Tibial artery (tissue), 4 donors: ENCODE results near the gene GABRG3.

Source experiments
- DNase-seq, 2 donors: peaks; one replicate each; pipeline ENCODE4 v3.0.0-alpha.2; 2019
- H3K27ac ChIP-seq, 2 donors: fragments of 200-600 bp; sonication (generic) in 1 of 2; 1 replicate in 1 of 2; 2 replicates in 1 of 2; pipeline ENCODE4 v1.5.1; 2018 to 2019; ENCODE audit warnings: mild to moderate bottlenecking in 1 of 2
- H3K27me3 ChIP-seq, 2 donors: fragments of 200-600 bp; sonication (generic) in 1 of 2; one replicate each; pipeline versions ENCODE4 v1.5.1 to v1.6.0; 2016 to 2019
- H3K36me3 ChIP-seq, 3 donors: fragments of 200-600 bp; sonication (generic) in 2 of 3; one replicate each; pipeline ENCODE4 v1.5.1; 2016 to 2019; ENCODE audit warnings: mild to moderate bottlenecking in 2 of 3
- H3K4me1 ChIP-seq, 4 donors: fragments of 200-600 bp; sonication (generic) in 2 of 4; 1 replicate in 3 of 4; 2 replicates in 1 of 4; pipeline ENCODE4 v1.5.1; 2016 to 2019
- H3K4me3 ChIP-seq, 2 donors: fragments of 200-600 bp; sonication (generic) in 1 of 2; 1 replicate in 1 of 2; 2 replicates in 1 of 2; pipeline ENCODE4 v1.5.1; 2018 to 2019; ENCODE audit warnings: mild to moderate bottlenecking in 2 of 2
- H3K9me3 ChIP-seq, 3 donors: fragments of 200-600 bp; sonication (generic) in 1 of 3; one replicate each; pipeline ENCODE4 v1.5.1; 2016 to 2019
- intact Hi-C: fragments of 100-400 bp; cut with DNase I; formaldehyde crosslinking; loops from one replicate; pipeline ENCODE4 v1.15.0; 2023; ENCODE audit warnings: low total_unique reads
- TF ChIP-seq, protein P1 (sequence below), 2 experiments: fragments of 200-600 bp in 1 of 2; fragments of 450-650 bp in 1 of 2; IDR thresholded peaks; one replicate each; pipeline ENCODE4 v1.5.1; 2017 to 2019; ENCODE audit warnings: antibody characterized with exemption in 2 of 2, mild to moderate bottlenecking in 1 of 2, moderate library complexity in 1 of 2

Gene GABRG3

GRCh38 chr15:27461181-27461580 is 490.2 kb downstream of the GABRG3 start:
- Histone ChIP-seq H3K4me1 (no peaks in the 10 kb centered on the region), H3K27me3 (no peaks in the 10 kb centered on the region), H3K27ac (no peak overlapping the region), H3K4me3 (no peak overlapping the region), H3K36me3 (no peaks in the 10 kb centered on the region), H3K9me3 (no peaks in the 10 kb centered on the region)
- intact Hi-C loops, result no loop called here
- no peak for DNase-seq
- TF ChIP-seq, protein P1, sequence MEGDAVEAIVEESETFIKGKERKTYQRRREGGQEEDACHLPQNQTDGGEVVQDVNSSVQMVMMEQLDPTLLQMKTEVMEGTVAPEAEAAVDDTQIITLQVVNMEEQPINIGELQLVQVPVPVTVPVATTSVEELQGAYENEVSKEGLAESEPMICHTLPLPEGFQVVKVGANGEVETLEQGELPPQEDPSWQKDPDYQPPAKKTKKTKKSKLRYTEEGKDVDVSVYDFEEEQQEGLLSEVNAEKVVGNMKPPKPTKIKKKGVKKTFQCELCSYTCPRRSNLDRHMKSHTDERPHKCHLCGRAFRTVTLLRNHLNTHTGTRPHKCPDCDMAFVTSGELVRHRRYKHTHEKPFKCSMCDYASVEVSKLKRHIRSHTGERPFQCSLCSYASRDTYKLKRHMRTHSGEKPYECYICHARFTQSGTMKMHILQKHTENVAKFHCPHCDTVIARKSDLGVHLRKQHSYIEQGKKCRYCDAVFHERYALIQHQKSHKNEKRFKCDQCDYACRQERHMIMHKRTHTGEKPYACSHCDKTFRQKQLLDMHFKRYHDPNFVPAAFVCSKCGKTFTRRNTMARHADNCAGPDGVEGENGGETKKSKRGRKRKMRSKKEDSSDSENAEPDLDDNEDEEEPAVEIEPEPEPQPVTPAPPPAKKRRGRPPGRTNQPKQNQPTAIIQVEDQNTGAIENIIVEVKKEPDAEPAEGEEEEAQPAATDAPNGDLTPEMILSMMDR (IDR thresholded peaks at IDR 0.05), result no peak

DNA sequence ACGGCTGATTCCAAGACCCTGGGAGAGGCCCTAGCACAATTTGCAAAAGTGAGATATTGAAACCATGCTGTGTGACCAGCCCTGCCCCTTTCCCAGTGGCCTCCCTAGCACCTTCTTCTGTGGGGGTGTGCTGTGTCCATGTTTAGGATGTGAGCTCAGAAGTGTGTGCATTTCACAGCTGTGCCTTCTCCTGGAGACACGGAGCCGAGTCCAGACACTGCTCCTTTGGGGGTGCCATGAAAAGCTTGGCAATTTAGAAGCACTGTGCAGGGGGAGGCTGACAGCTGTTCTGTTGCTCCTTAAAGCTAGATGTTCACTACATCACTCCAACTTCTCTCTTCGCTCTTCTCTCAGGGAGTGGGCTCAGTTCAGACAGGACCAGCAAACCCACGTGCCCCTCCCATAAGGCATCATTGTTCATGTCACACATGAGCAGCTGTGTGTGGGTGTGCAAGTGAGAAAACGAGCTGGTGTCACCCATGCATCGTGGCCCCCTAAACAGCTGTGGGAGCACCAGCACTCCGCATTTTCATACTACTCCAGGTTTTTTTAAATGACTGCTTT is 492.6 kb downstream of the GABRG3 start:
- DNase-seq, result no peak
- no peaks in the 10 kb centered on the region for H3K9me3 ChIP-seq
- H3K27ac ChIP-seq, result no peak overlapping the region
- no peaks in the 10 kb centered on the region for H3K4me1 ChIP-seq
- no peaks in the 10 kb centered on the region for H3K27me3 ChIP-seq
- H3K4me3 ChIP-seq, result no peak overlapping the region
- intact Hi-C loops, result no loop called here
- TF ChIP-seq, protein P1 (IDR thresholded peaks at IDR 0.05), result no peak
- no peaks in the 10 kb centered on the region for H3K36me3 ChIP-seq

GRCh38 chr15:27464941-27465612 is 494.1 kb downstream of the GABRG3 start:
- Histone ChIP-seq H3K4me3 (no peak overlapping the region), H3K4me1 (no peaks in the 10 kb centered on the region), H3K36me3 (no peaks in the 10 kb centered on the region), H3K27ac (no peak overlapping the region), H3K9me3 (no peaks in the 10 kb centered on the region), H3K27me3 (no peaks in the 10 kb centered on the region)
- intact Hi-C loops, result no loop called here
- TF ChIP-seq, protein P1 (IDR thresholded peaks at IDR 0.05), result no peak
- DNase-seq, result no peak

GRCh38 chr15:27466758-27467157 is 495.8 kb downstream of the GABRG3 start:
- no peak overlapping the region for H3K4me3 ChIP-seq
- no peak overlapping the region for H3K27ac ChIP-seq
- no peaks in the 10 kb centered on the region for H3K36me3 ChIP-seq
- TF ChIP-seq, protein P1 (IDR thresholded peaks at IDR 0.05), result no peak
- no peak for DNase-seq
- no peaks in the 10 kb centered on the region for H3K27me3 ChIP-seq
- H3K9me3 ChIP-seq, result no peaks in the 10 kb centered on the region
- H3K4me1 ChIP-seq, result no peaks in the 10 kb centered on the region
- intact Hi-C loops, result no loop called here

GRCh38 chr15:27468151-27468591 is 497.2 kb downstream of the GABRG3 start:
- H3K27ac ChIP-seq, result no peak overlapping the region
- TF ChIP-seq, protein P1 (IDR thresholded peaks at IDR 0.05), result no peak
- H3K36me3 ChIP-seq, result no peaks in the 10 kb centered on the region
- intact Hi-C loops, result no loop called here
- no peak overlapping the region for H3K4me3 ChIP-seq
- H3K9me3 ChIP-seq, result no peaks in the 10 kb centered on the region
- DNase-seq, result no peak
- H3K27me3 ChIP-seq, result no peaks in the 10 kb centered on the region
- no peaks in the 10 kb centered on the region for H3K4me1 ChIP-seq
